HG02840 (cell line): Measurements from ENCODE around the gene C6.
"Not testable (repeated sequence)": the region's sequence is repeated elsewhere in the genome, so short reads cannot be mapped to it uniquely, and the experiment has no call there.

Source experiments
- ATAC-seq: cut with Tn5 transposase; IDR thresholded peaks from one replicate; pipeline ENCODE4 v1.9.1; 2021; ENCODE audit warnings: mild to moderate bottlenecking, moderate library complexity, moderate number of reproducible peaks; ENCODE audit not compliant: unreplicated experiment, low FRiP score

The C6 gene

DNA sequence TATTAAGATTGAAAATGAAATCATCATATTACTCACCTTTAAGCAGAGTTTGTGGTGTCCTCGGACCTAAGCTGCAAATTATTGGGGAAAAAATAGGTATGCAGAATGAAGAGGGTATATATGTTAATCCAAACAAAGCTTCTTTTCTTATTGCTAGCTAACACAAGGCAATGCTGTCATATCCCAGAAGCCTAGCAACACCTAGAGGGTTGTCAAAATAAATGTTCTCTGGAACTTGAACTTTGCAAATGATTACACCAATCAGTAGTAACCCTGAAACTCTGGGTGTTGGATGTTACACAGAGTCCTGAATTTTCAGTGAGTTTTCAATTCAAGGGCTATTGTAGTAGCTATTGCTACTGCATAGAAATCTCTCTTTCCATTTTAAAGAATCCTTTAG lies at the start of gene C6:
Gene C6, minus strand, starts transcription at position 193 of the 400 bp plus-strand sequence. CDS start 10,302 bp downstream, outside the sequence.
- ATAC-seq: no peak

DNA sequence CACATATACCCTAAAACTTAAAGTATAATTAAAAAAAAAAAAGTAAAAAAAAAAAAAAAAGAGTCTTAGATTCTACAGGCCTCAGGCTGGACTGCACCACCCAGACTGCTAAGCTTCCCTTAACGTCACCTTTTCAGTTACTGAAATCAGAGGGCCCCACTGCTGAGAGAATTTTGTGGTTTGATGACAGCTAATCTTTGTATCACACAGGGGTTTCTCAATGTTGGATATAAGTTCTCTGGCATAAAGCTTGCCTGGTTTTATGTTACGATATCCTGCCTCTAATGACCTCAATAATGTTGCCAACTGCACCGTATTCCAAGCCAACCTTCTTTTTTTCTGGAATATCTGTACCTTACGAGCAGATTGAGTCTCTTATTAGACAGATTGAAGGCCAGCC lies 43.1 kb upstream of the C6 start:
- ATAC-seq: no peak

DNA sequence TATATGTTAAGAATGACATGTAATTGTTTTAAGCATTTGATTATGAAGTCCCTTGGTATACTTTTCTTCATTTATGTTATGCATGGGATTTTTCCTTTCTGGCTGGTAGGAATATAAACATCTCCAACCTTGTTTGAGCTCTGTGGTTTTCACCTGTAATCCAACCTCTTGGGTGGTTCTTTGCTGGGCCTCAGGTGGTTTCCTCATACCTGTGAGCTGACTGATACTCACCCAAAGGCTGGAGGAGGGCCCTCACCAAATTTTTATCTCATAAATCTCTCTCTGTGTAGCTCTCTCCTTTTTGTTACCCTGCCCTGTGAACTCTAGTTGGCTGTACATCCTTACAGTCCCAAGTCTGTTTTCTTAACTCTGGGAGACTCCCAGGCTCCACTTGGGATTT lies 39.8 kb upstream of the C6 start:
- ATAC-seq: no peak

DNA sequence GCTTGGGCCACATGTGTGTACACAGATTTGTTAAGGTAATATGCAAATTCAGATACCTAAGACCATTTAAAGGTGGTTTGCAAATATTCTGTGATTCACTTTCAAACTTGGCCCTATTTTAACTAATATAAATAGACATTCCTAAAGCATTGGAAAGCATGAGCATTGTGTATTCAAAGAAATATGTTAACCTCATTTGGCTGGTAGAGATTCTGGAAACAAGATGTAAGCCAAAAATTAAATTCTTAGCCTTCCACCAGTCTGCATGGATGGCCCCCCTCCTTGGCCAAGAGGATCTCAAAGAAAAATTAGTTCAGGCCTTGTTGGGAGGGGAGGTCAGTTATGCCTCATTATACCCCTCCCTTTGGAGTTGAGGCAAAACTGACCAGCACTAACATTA lies 38.7 kb upstream of the C6 start:
- no peak for ATAC-seq

DNA sequence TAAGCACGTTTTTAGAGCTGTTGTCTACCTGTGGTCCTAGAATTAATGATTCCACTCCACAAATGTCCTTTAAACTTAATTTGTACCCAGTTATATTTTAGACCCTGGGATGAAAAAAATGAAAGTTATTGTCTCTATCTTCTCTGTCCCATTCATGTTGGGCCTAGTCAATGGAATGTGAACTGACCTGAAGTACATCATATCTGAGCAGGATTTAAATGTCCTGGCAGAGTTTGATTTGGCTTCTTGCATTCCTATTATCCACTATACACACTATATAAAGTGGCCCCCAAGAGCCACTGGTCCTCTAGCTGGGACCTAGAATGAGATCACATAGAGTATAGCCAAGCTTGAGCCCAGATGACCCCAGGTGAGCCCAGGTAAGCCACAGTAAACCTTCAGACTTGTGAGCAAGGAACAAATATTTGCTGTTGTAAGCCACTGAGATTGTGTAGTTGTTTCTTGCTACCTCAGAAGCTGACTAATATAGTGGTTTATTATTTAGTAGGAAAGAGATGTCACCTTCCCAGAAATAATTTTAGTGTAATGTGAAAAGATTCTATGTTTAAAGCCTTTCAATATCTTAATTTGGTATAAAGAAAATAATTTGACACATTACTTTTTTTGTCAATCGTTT lies 37.1 kb upstream of the C6 start:
- ATAC-seq: no peak

DNA sequence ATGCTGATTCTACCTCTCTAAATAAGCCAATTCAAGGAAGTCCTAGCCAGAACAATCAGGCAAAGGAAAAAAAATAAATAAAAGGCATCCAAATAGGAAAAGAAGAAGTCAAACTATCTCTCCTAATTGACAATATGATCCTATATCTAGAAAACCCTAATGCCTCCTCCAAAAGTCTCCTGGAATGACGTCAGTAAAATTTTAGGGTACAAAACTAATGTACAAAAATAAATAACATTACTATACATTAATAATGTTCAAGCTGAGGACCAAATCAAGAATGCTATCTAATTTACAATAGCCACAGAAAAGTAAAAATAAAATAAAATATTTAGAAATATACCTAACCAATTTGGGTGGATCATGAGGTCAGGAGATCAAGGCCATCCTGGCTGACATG lies 33.8 kb upstream of the C6 start:
- ATAC-seq: no peak

DNA sequence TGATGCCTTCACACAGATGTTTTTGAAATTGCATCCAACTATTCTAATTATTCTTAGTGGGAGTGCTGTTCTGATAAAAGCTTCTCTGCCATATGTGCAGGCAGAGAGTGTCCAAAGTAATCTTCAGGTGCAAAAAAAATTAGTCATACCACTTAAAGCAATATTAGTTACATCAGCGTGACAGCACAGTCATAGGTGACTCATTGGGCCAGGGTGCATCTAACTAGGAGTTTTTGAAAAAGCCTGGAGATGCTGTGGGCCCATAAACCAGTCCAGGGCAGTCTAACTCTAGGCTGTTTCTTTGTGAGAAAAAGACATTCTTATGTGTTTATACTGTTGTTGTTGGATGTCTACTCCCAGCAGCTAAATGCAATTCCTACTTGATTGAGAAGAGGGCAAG lies 33.0 kb upstream of the C6 start:
- ATAC-seq: no peak

- ATAC-seq: no peak
Observed at GRCh38 chr5:41243558-41243957, 30.2 kb upstream of the C6 start.

DNA sequence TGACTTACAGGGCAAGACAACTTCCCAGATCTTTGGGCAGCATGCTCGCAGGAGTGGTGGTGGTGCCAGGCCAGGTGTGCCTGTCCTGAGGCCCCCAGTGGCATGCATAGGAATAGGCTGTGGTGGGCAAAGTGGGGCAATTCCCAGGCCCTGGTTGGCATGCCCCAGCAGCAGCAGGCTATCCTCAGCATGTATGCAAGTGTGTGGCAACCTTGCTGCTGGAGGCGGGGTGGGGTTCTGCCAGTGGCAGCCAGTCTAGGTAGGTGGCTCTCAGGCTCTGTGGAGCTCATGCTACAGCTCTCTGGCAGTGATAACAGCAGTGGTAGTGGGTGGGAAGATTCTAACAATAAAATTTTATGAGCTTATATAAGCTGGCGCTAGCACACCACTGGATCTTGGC lies 27.7 kb upstream of the C6 start:
- no peak for ATAC-seq

- no peak for ATAC-seq
Observed at GRCh38 chr5:41240390-41240789, 27.1 kb upstream of the C6 start.

DNA sequence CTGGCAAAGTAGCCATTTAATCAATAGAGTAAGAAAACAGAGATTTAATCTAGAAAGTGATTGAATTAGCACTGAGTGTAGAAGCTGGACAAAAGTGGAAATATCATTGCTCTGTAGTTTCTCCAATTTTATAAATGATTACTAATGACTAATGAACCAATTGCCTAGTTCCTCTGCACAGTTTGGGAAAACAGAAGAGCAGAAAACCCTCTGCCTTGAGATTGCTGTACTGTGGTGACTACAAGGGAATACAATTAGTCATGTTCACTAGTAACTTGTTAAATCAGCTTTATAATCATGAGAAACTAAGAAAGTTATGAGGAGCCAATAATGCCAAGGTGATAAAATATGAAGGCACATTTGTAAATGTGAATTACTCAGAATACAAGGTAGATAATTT lies 21.1 kb upstream of the C6 start:
- no peak for ATAC-seq

DNA sequence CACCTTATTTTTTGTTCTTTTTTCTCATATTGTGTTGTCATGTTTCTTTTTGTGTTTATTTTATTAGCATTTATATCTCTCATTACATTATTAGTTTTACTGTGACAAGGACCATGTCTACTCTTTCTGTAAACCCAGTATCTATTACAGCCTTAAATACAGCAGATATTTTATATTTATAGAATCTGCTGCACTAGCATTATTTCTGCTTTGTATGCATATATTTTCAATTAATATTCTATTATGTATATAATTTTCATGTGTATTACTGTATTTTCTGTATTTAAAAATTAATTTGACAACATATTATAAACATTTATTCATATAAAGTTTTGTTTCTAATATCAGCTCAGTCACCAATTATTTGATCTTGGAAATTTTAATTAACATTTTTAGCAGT lies 19.5 kb upstream of the C6 start:
- ATAC-seq: no peak

- not testable (repeated sequence) for ATAC-seq
Observed at GRCh38 chr5:41230276-41230675, 16.9 kb upstream of the C6 start.

DNA sequence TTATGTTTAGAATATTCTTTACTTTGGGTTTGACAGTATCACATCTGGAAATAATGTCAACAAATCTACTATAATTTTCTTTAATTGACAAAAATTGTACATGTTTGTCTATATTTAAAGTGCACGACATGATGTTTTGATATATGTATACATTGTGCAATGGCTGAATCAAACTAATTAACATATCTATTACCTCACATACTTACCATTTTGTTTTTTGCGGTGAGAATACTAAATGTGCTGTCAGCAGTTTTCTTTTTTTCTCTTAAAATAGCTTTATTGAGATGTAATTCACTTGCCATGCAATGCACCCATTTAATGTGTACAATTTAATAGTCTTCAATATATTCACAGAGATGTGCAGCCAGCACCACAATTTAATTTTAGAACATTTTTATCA lies 10.6 kb upstream of the C6 start:
- no peak for ATAC-seq

- no peak for ATAC-seq
Observed at GRCh38 chr5:41219658-41220269, 6.4 kb upstream of the C6 start.

DNA sequence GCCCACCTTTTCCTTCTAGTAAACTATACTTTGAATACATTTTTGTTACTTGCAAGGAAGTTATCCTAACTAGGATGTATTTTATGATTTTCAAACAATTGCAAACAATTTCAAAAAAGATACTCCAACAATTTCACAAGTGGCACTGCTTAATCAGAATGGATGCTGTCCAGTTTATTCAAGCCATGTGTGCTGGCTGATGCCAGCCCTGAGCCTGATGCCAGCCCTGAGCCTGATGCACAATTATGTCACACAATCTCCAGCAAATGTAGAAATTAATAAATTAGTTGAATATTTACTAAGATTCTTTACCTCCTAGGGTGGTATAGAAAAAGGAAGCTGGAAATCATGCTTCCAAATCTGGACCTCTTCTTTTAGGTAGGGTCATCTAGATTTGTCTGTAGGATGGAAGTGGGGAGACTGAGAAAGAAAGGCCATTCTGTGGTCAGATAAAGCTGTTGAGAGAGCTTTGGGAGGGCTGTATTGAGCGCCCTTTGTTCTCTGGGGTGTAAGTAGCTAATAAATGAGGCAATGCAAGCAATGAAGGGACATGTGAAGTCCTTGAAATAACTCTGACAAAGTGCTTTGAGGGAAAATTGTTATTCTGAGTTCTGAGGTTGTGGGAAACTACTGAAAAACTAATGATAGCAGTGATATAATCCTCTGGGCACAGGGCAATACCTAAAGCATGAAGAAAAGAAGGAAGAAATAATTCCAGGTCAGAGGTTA lies 5.8 kb upstream of the C6 start:
- ATAC-seq: no peak

DNA sequence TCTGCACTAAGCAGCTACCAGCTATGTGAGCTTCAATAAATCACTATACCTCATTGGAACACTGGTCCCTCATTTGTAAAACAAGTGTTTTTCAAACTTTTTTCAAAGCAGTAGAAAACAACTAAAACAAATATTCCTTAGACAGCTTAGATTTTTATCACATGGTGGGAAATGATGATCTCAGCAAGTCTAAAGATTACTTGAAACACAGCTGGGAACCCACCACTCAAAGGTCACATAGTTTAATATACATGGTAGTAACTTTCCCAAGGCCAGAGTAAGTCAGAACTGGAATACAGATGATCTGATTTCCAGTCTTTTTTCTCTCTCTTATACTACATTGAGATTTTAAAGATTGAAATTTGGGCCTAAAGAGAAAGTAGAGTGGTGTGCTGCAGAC lies 850 bp upstream of the C6 start:
- ATAC-seq: no peak

- no peak for ATAC-seq
Observed at GRCh38 chr5:41212935-41213334, 397 bp downstream of the C6 start.

- ATAC-seq: no peak
Observed at GRCh38 chr5:41211417-41211816, 1.9 kb downstream of the C6 start.

DNA sequence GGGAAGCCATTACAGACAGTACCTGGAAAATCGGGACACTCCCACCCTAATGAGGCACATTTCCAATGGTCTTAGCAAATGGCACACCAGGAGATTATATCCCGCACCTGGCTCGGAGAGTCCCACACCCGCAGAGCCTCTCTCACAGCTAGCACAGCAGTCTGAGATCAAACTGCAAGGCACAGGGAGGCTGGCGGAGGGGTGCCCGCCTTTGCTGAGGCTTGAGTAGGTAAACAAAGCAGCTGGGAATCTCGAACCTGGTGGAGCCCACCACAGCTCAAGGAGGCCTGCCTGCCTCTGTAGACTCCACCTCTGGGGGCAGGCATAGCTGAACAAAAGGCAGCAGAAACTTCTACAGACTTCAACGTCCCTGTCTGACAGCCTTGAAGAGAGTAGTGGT lies 7.9 kb downstream of the C6 start:
- ATAC-seq: not testable (repeated sequence)

GRCh38 chr5:41203033-41203432 lies 10.3 kb downstream of the C6 start:
- ATAC-seq: no peak
